Fibroblast of skin of left quadriceps (primary cell): Measurements from ENCODE around the gene XAB2.
"Not testable (repeated sequence)": the region's sequence is repeated elsewhere in the genome, so short reads cannot be mapped to it uniquely, and the experiment has no call there.

Experiments
- DNase-seq, 2 experiments: peaks; one replicate each; pipeline ENCODE4 v3.0.0-alpha.2; 2013; ENCODE audit warnings: low read depth in 2 of 2

The XAB2 gene

DNA sequence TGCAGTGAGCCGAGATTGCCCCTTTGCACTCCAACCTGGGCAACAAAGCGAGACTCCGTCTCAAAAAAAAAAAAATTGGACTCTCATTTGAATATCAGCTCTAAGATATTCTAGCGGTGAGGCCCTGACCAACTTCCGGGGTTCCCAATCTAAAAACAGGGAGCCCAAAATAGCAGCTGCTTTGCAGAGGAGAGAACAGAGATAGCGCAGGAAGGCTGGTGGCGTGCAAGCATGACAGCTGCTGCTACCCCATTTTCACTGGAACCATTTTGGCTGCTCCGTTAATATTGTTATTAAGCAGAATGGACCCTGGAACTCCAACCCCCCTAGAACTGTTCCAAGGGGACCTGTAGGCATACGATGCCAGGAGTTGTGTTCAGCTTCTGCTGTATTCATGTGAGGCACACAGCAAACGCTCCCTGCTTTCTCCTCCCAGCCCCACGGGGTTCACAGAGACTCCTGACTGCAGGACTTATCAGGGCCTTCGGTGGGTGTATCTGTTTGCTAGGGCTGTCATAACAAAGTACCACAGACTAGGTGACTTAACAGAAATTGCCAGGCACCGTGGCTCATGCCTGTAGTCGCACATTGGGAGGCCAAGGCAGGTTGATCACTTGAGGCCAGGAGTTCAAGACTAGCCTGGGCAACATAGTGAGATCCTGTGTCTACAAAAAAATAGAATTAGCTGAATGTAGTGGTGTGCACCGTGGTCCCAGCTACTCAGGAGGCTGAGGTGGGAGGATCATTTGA is 19.1 kb upstream of the XAB2 start:
- no peak for DNase-seq

DNA sequence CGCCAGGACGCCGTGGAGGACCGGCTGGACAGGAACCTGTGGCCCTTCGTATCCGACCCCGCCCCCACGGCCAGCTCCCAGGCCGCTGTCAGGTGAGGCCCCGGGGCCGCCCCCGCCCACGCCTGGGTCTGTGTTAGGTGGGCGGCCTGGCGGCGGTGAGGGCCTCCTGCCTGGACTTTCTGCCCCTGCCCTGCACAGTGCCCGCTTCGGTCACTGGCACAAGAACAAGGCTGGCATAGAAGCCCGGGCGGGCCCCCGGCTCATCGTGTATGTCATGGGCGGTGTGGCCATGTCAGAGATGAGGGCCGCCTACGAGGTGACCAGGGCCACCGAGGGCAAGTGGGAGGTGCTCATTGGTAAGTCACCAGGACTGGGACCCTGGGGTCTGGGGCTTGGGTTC is 17.8 kb upstream of the XAB2 start:
- DNase-seq: no peak

DNA sequence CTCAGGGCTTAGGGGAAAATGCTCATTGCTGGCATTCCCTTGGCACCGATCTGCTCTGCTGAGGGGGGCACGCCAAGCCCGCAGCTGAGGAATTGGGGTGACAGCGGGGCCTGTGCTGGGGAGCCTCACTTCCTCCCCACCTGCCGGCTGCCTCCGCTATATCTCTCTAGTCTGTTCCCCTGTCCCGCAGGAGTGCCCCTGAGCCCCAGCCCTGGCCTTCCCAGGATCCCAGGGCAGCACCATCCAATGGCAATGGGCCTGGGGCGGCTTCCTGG is 17.0 kb upstream of the XAB2 start:
- DNase-seq: no peak

DNA sequence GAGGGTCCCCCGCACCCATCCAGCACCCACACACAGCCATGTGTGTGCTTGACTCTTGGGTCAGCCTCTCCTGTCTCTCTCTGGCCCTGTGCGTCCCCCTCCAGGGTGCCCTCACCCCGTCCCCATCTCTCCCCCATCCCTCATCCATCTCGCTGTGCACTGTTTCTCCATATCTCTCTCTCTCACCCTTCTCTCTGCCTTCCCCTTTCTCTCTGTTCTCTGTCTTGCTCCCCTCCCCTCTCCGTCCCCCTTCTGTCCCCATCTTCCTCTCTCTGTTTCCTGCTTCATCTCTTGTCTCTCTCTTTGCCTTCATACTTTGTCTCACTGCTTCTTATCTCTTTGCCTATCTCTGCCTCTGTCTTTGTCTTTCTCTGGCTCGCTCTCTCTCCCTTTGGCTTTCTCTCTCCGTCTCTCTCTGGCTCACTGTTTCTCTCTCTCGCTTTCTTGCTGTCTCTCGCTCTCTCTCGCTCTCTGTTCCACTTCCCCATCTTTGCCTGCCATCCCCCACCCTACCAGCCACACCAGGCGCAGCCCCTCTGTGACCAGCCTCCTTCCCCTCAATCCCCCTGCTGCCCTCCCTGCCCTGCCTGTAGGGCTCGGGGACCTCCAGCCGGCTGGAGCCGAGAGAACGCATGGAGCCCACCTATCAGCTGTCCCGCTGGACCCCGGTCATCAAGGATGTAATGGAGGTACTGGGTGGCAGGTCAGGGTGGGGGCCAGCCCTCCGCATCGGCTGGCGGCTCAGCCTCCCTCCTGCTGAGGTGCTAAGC is 16.5 kb upstream of the XAB2 start:
- no peak for DNase-seq

DNA sequence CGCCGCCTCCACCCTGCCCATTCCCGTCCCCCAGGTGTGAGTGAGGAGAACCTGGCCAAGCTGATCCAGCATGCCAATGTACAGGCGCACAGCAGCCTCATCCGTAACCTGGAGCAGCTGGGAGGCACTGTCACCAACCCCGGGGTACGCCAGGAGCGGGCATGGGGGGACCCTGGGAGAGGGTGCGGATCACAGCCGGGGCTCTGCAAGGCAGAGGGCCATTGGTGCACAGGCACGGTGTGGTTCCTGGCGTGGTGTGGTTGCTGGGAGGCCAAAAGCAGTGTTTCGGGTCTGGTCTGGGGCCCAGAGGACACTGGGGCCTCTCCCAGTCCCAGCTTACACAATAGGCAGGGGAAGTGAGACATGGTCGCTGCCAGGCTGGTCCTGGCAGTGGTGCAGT is 15.8 kb upstream of the XAB2 start:
- no peak for DNase-seq

DNA sequence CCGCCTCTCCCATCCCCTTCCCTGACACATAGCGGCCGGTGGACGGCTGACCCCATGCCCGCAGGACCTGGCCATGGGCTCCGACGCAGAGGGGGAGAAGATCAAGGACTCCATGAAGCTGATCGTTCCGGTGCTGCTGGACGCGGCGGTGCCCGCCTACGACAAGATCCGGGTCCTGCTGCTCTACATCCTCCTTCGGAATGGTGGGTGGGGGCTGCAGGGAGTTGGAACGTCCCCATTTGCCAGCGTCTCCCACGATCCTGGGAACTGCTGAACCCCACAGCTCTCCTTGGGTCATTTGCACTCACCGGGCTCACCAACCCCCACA is 15.2 kb upstream of the XAB2 start:
- no peak for DNase-seq

DNA sequence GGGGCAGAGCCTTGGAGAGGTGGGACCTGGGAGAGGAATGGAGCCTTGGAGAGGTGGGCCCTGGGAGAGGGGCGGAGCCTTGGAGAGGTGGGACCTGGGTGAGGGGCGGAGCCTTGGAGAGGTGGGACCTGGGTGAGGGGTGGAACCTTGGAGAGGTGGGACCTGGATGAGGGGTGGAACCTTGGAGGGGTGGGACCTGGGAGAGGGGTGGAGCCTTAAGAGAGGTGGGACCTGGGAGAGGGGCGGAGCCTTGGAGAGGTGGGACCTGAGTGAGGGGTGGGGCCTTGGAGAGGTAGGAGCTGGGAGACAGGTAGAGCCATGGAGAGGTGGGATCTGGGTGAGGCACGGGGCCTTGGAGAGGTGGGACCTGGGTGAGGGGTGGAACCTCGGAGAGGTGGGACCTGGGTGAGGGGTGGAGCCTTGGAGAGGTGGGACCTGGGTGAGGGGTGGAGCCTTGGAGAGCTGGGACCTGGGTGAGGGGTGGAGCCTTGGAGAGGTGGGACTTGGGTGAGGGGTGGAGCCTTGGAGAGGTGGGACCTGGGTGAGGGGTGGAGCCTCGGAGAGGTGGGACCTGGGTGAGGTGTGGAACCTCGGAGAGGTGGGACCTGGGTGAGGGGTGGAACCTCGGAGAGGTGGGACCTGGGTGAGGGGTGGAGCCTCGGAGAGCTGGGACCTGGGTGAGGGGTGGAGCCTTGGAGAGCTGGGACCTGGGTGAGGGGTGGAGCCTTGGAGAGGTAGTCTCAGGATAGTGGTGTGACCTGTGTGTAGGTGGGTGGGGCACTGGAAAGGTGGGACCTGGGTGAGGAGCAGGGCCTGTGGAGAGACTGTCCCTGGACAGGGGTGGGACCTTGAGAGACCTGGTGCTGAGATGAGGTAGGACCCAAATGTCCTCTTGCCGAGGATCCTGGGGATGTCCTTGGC is 14.5 kb upstream of the XAB2 start:
- not testable (repeated sequence) for DNase-seq

DNA sequence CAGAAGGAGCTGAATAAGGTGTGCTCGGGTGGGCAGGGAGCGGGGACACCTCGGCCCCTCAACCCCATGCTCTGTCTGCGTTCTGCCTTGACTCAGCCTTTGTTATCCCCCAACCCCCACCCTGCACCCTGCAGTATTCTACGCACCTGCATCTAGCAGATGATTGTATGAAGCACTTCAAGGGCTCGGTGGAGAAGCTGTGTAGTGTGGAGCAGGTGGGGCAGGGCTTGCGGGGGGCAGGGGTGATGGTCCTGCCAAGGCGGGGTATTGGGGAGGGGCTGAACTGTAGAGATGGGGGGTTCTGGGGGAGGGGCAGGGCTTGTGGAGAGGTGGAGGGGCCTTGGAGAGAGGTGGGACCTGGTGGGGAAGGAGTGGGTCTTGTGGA is 13.7 kb upstream of the XAB2 start:
- DNase-seq: no peak

DNA sequence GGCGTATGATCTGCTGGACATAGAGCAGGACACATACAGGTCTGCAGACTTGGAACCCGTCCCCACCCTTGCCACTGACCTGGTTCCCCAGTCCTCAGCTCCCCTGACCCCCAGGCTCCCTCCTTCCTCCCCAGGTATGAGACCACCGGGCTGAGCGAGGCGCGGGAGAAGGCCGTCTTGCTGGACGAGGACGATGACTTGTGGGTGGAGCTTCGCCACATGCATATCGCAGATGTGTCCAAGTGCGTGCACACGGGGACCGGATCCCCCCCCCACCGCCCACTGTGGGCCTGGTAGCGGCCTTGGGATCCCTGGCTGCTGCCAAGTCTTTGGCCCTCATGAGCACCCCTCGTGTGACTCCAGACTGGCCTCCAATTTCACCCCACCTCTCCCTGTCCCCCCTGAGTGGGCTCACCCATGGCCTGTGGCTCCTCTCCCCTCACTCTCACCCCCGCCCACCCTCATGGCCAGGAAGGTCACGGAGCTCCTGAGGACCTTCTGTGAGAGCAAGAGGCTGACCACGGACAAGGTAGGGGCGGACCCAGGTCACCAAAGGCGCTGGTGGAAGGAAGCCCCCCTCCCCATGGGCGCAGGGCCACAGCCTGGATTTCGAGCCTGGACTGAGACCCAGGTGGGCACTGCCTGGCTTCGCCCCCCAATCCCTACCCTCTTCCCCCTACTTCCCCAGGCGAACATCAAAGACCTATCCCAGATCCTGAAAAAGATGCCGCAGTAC is 13.1 kb upstream of the XAB2 start:
- DNase-seq: no peak

DNA sequence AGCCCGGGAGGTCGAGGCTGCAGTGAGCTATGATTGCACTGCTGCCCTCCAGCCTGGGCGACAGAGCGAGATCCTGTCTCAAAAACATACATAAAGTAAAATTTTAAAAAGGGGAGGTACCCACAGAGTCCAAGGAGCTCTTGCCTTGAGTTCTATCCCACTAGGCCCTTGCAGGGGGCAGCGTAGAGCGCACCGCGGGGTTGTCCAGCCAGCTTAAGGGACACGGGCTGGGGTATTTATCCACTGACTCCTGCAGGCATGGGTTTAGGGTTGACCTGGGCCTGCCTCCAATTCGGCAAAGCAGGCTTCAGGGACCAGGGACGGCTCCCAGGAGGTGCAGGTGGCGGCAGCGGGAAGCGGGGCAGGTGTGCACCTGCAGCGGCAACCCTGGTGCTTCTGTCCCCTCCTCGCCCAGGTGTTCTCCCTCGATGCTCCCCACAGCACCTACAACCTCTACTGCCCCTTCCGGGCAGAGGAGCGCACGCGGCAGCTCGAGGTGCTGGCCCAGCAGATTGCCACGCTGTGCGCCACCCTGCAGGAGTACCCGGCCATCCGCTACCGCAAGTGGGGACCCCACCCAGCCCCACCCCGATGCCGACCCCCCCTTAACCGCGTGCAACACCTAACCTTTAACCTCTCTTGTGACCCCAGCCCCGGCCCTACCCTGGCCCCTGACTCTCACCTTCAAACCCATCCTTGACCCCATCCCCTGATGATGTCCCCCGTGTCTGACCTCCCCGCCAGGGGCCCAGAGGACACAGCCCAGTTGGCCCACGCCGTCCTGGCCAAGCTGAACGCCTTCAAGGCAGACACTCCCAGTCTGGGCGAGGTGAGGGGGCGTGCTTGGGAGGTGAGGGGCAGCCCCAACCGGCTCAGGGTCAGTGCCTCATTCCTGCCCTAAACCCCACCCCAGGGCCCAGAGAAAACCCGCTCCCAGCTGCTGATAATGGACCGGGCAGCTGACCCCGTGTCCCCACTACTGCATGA is 12.2 kb upstream of the XAB2 start:
- DNase-seq: no peak

DNA sequence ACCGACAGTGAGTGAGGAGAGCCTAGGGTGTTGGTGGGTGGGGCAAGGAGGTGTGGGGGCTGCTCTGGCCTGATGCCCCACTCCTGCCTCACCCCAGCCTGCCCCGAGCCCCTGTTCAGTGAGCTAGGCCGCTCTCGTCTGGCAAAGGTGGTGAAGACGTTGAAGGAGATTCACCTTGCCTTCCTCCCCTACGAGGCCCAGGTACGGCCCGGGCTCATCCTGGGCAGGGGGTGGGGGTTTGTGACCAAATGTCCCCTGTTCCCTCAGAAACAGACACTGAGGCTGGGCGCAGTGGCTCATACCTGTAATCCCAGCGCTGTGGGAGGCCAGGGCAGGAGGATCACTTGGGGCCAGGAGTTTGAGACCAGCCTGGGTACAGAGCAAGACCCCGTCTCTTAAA is 11.5 kb upstream of the XAB2 start:
- DNase-seq: no peak

DNA sequence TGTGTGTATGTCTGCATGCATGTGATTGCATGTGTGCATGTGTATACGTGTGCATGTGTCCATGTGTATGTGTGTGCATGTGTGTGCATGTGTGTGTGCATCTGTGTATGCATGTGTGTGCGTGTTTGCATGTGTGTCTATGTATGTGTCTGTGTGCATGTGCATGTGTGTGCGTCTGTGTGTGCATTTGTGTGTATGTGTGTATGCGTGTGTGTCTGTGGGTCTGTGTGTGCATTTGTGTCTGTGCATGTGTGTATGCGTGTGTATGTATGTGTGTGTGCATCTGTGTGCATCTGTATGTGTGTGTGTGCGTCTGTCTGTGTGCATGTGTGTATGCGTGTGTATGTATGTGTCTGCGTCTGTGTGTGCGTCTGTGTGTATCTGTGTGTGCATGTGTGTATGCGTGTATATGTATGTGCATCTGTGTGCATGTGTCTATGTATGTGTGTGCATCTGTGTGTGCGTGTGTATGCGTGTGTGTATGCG is 10.6 kb upstream of the XAB2 start:
- DNase-seq: no peak

DNA sequence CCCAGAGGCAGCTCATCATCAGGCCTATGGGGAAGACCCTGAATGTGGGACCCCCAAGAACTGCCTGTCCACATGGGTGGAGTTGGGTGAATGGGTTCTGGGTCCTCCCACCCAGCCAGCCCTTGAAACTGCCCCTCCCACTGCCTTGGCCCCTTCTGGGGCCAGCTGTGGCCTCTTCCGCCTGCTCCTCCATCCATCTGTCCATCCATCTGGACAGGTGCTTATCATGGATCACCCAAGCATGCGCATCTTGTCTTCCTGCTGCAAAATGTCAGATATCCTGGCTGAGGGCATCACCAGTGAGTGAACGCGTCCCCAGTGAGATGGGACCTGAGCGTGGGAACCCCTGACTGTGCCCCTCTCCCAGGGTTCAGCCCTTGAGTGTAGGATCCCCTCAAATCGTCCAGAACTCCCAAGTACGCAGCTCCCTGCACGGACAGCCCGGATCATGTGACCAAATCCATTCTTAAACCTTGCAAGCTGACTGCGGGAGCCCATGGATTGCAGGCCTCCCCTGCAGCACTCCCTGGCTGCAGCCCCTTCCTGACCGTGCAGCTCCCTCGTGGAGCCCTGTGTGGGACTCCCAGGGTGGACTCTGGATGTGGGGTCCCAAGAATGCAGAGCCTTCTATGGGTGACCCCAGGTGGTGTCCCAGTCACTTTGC is 9.6 kb upstream of the XAB2 start:
- no peak for DNase-seq

DNA sequence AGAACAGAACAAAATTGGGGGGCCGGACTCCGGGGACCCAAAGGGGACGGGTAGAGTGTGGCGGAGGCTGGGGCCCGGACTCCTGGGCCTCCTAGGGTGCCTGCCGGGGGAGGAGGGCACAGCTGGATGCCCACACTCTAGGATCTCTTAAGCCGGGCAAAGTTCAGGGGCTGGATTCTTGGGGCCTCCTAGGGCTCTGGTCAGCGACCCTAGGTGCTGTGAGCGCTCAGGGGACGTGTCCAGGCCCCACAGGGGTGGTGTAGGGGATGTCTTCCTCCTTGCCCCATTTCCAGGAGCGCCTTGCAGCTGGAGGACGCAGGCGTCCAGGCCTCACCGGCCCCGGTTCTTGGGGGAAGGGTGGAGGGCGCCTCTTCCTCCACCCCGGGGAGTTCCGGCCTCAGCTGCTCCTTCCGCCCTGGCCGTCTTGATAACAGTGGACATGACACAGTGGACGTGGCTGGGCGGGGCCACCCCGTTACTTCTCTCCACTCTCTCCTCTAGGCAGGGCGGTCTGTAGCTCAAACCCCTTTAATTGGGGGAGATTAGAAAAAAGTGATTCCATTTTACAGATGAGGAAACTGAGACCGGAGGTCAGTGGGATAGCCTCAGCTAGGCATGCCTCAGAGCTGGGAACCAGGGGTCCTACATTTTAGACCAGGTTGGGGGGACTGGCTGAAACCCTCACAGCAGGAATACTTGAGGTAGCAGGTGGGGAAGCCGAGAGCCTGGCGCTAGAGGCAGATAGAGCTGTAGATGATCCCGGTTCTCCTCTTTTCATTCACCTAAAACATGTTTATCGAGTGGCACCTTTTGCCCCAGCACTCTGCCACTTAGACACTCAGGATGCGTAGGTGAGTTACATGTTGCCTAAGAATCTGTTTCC is 8.3 kb upstream of the XAB2 start:
- DNase-seq: no peak

DNA sequence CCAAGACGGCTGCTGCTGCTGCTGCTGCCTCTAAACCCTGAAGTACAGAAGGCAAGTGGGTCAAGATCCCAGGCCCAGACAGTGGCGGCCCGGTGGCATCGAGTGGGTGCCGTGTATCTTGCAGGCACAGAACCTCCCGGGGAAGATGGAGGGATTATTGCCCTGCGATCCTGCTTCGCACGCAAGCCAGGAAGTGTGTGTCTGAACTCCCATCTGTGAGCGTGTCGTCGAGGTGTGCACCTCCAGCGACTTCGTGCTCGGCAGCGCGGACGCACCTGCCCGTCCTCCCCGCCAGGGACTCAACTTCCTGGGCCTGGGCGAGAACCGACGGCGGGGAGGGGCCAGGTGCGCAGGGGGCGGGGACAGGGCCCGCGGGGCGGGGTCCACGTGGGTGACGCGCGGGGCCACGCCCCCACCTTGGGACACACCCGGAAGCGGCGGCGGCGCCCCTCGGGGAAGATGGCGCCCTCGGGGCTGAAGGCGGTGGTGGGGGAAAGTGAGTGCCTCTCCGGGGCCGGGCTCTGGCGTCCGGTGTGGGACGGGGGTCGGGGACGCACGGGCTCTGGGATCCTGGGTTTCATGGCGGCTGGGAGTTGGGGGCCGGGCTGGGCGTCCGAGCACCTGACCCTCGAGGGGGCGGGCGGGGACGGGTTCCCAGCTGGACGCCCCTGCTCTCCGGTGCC is 7.5 kb upstream of the XAB2 start, which contains the start of gene STXBP2:
TSS of gene STXBP2 (plus strand) at position 420 of the 683 bp plus-strand sequence. CDS start at position 460, 40 bp downstream.
- no peak for DNase-seq

DNA sequence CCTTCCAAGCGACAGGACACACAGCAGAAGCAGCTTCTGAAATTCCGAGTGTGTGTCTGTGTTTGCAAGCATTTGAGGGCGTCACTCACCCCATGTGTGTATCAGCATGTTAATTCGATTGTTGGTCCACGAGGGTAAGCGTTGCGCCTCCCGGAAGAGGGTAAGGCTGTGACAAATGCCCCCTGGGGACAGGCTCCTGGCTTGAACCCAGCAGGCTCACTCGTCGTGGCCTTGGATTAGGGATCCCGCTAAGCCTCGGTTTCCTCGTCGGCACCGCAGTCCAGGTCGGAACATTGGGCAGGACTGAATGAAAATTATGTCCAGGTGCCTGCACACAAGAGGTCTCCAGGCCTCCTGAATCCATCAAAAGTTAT is 7.0 kb upstream of the XAB2 start:
- DNase-seq: no peak

DNA sequence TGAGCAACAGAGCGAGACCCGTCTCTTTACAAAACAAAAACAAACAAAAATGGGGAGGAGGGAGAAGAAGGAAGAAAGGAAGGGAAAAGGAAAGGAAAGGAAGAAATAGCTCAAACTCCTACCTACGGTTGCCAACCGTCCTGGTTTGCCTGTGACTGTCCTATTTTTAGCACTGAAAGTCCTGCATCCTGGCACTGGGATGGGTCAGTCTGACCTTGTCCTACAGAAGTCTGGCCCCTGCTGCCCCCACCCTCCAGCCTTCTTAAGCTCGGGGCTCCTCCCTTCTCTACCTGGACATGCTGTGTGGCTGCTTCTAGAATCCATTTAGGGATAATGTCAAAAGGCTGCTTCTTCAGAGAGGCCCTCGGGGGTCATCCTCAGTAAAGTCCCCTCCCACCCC is 6.3 kb upstream of the XAB2 start:
- DNase-seq: no peak

DNA sequence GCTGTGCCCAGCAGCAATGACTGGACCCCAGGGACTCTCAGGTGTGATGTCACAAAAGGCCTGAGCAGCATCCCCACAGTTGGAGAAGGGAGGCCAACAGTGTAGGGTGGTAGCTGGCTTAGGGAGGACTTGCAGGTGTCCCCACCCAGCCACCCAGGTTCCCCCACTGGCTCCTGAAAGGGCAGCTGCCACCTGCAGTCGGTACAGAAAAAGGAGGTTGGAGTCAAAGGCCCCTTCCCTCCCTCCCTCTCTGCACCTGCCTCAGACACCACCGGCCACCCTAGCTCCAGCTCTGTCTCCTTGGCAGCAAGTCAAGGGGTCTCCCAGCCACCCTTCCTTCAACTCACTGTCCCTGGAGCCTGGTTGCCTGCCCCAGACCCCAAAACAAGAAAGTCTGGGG is 4.4 kb upstream of the XAB2 start, which contains the start of gene PCP2:
TSS of gene PCP2 (minus strand) at position 22 of the 400 bp plus-strand sequence. CDS start 262 bp downstream, outside the sequence.
- no peak for DNase-seq
